H1 (cell line): ENCODE results near the gene SLC7A5. TPM values are rescaled to one million over a fixed set of nuclear protein-coding genes. Genes with fewer than 3 reads are reported as not detected.
"Not testable (repeated sequence)": the region's sequence is repeated elsewhere in the genome, so short reads cannot be mapped to it uniquely, and the experiment has no call there.

Experiments used
- CTCF ChIA-PET: fragments of 300-600 bp; sonication (Branson Sonifier 250); formaldehyde crosslinking; loops from one replicate; lab custom pipeline; 2021; ENCODE audit not compliant: partially characterized antibody; lab: Charles Lee
- POLR2A ChIA-PET: fragments of 300-600 bp; sonication (Branson Sonifier 250); formaldehyde crosslinking; loops from one replicate; lab custom pipeline; 2021; ENCODE audit warnings: inconsistent platforms; ENCODE audit not compliant: partially characterized antibody; lab: Charles Lee
- DNase-seq, 2 experiments: peaks; one replicate each; pipeline versions ENCODE4 v3.0.0 to v3.0.0-alpha.2; 2010 to 2022; ENCODE audit warnings: low spot score in 2 of 2, low read depth in 1 of 2, mixed read lengths in 1 of 2
- FAIRE-seq: peaks from 2 replicates; lab custom pipeline; 2011; peaks lifted over from hg19 to GRCh38; lab: Jason Lieb, UNC
- H2AFZ ChIP-seq: 2 replicates; pipeline ENCODE4 v1.8.1; 2012; ENCODE audit warnings: low read length, inconsistent platforms
- H2AK5ac ChIP-seq: 2 replicates; pipeline ENCODE4 v1.6.1; 2013; ENCODE audit warnings: low read depth, low read length
- H2BK120ac ChIP-seq: replicated peaks from 2 replicates; pipeline ENCODE3; 2013; ENCODE audit warnings: low read depth, low read length, inconsistent platforms
- H2BK12ac ChIP-seq: 2 replicates; pipeline ENCODE4 v1.6.1; 2013; ENCODE audit warnings: low read depth, low read length
- H2BK15ac ChIP-seq: 2 replicates; pipeline ENCODE4 v1.6.1; 2013; ENCODE audit warnings: low read length
- H2BK20ac ChIP-seq: 2 replicates; pipeline ENCODE4 v1.6.1; 2013; ENCODE audit warnings: low read length
- H2BK5ac ChIP-seq: 2 replicates; pipeline ENCODE4 v1.6.1; 2013; ENCODE audit warnings: low read depth, low read length
- H3K14ac ChIP-seq: 2 replicates; pipeline ENCODE4 v1.6.1; 2013; ENCODE audit warnings: inconsistent platforms; ENCODE audit not compliant: insufficient read length
- H3K18ac ChIP-seq: 2 replicates; pipeline ENCODE4 v1.6.1; 2013; ENCODE audit warnings: low read length; ENCODE audit errors: extremely low read depth
- H3K23ac ChIP-seq: 2 replicates; pipeline ENCODE4 v1.6.1; 2013; ENCODE audit warnings: inconsistent platforms; ENCODE audit not compliant: insufficient read length
- H3K23me2 ChIP-seq: 2 replicates; pipeline ENCODE4 v1.6.1; 2013; ENCODE audit warnings: low read depth, low read length
- H3K27ac ChIP-seq: 2 replicates; pipeline ENCODE4 v1.6.1; 2011; ENCODE audit warnings: low read depth, low read length, inconsistent platforms
- H3K27me3 ChIP-seq, 4 experiments: replicated peaks in 1 of 4; 1 replicate in 1 of 4; 2 replicates in 3 of 4; pipeline versions ENCODE4 v1.6.1 to v1.8.1; 2011 to 2013; ENCODE audit warnings: low read length in 3 of 4, mild to moderate bottlenecking in 3 of 4, inconsistent platforms in 2 of 4, mixed read lengths in 2 of 4, moderate library complexity in 1 of 4; ENCODE audit not compliant: control insufficient read depth in 3 of 4, insufficient read depth in 3 of 4; ENCODE audit errors: extremely low read depth in 1 of 4
- H3K36me3 ChIP-seq, 4 experiments: 2 replicates each; pipeline versions ENCODE4 v1.6.1 to v1.8.1; 2011 to 2013; ENCODE audit warnings: mild to moderate bottlenecking in 4 of 4, low read length in 3 of 4, moderate library complexity in 2 of 4, control low read depth in 1 of 4, inconsistent platforms in 1 of 4; ENCODE audit not compliant: insufficient read depth in 4 of 4, control insufficient read depth in 2 of 4
- H3K4ac ChIP-seq: replicated peaks from 2 replicates; pipeline ENCODE3; 2013; ENCODE audit warnings: low read length, low read depth, mixed read lengths, inconsistent platforms; ENCODE audit not compliant: insufficient read length
- H3K4me1 ChIP-seq, 4 experiments: replicated peaks in 1 of 4; 1 replicate in 1 of 4; 2 replicates in 3 of 4; pipeline versions ENCODE4 v1.6.1 to v1.8.1; 2011 to 2013; ENCODE audit warnings: low read length in 3 of 4, inconsistent platforms in 2 of 4, mixed read lengths in 1 of 4; ENCODE audit not compliant: insufficient read depth in 4 of 4, control insufficient read depth in 3 of 4
- H3K4me2 ChIP-seq, 2 experiments: 2 replicates each; pipeline versions ENCODE4 v1.6.1 to v1.8.1; 2011 to 2013; ENCODE audit warnings: low read depth in 2 of 2, low read length in 2 of 2, control low read depth in 1 of 2, inconsistent platforms in 1 of 2, mild to moderate bottlenecking in 1 of 2; ENCODE audit not compliant: insufficient read depth in 1 of 2
- H3K4me3 ChIP-seq, 4 experiments: fragments of 200-600, 300-600 bp in 1 of 4; sonication (generic), shearing (Covaris generic), sonication (Bioruptor Twin) in 1 of 4; 2 replicates each; pipeline versions ENCODE4 v1.5.1 to v1.8.1; 2011 to 2016; ENCODE audit warnings: low read length in 4 of 4, low read depth in 3 of 4, control low read depth in 2 of 4, inconsistent platforms in 2 of 4, mild to moderate bottlenecking in 2 of 4, mixed read lengths in 1 of 4, moderate library complexity in 1 of 4; ENCODE audit not compliant: insufficient read depth in 2 of 4; ENCODE audit errors: extremely low read depth in 1 of 4
- H3K56ac ChIP-seq: replicated peaks from 2 replicates; pipeline ENCODE3; 2013; ENCODE audit warnings: low read depth, mild to moderate bottlenecking, mixed read lengths, low read length, inconsistent platforms; ENCODE audit not compliant: insufficient read length
- H3K79me1 ChIP-seq: 2 replicates; pipeline ENCODE4 v1.6.1; 2013; ENCODE audit warnings: low read depth, low read length, control low read depth
- H3K79me2 ChIP-seq, 2 experiments: 2 replicates each; pipeline versions ENCODE4 v1.6.1 to v1.8.1; 2012 to 2013; ENCODE audit warnings: low read length in 2 of 2, mild to moderate bottlenecking in 2 of 2, inconsistent platforms in 1 of 2; ENCODE audit not compliant: insufficient read depth in 2 of 2, control insufficient read depth in 1 of 2
- H3K9ac ChIP-seq, 4 experiments: replicated peaks in 1 of 4; 1 replicate in 1 of 4; 2 replicates in 3 of 4; pipeline versions ENCODE4 v1.6.1 to v1.8.1; 2011 to 2013; ENCODE audit warnings: low read depth in 3 of 4, low read length in 3 of 4, control low read depth in 2 of 4, mild to moderate bottlenecking in 2 of 4, moderate library complexity in 2 of 4, inconsistent platforms in 1 of 4; ENCODE audit errors: extremely low read depth in 1 of 4
- H3K9me3 ChIP-seq, 2 experiments: 2 replicates each; pipeline versions ENCODE4 v1.6.1 to v1.8.1; 2012 to 2013; ENCODE audit warnings: mild to moderate bottlenecking in 2 of 2, moderate library complexity in 2 of 2, control low read depth in 1 of 2, inconsistent platforms in 1 of 2, low read depth in 1 of 2, low read length in 1 of 2, mixed read lengths in 1 of 2; ENCODE audit not compliant: insufficient read depth in 2 of 2
- H4K20me1 ChIP-seq, 2 experiments: replicated peaks in 1 of 2; 2 replicates each; pipeline versions ENCODE3 to v1.8.1; 2011 to 2013; ENCODE audit warnings: inconsistent platforms in 2 of 2, low read length in 2 of 2, mild to moderate bottlenecking in 1 of 2; ENCODE audit not compliant: insufficient read depth in 2 of 2, control insufficient read depth in 1 of 2
- H4K5ac ChIP-seq: 2 replicates; pipeline ENCODE4 v1.6.1; 2013; ENCODE audit warnings: low read length, low read depth, mixed read lengths, inconsistent platforms; ENCODE audit not compliant: insufficient read length
- H4K8ac ChIP-seq: 2 replicates; pipeline ENCODE4 v1.8.0; 2013; ENCODE audit warnings: mild to moderate bottlenecking, moderate library complexity, low read length, inconsistent platforms; ENCODE audit not compliant: insufficient read depth; ENCODE audit errors: extremely low read depth
- H4K91ac ChIP-seq: replicated peaks from 2 replicates; pipeline ENCODE3; 2013; ENCODE audit warnings: low read length, mixed read lengths, inconsistent platforms; ENCODE audit not compliant: insufficient read length
- WGBS, 2 experiments: shearing (Covaris generic) in 1 of 2; methylation state at CpG; one replicate each; pipeline versions ENCODE4 v1.1.6 to v1.1.7; 2013 to 2015; ENCODE audit warnings: low lambda C conversion rate in 2 of 2, mixed read lengths in 2 of 2, inconsistent platforms in 1 of 2, low coverage in 1 of 2, missing lambda C conversion rate in 1 of 2; ENCODE audit not compliant: insufficient replicate concordance in 2 of 2, insufficient coverage in 1 of 2, insufficient read length in 1 of 2; ENCODE audit errors: extremely low coverage in 1 of 2, missing lambda C conversion rate in 1 of 2; 5-methylcytosine and 5-hydroxymethylcytosine counted together
- polyA plus RNA-seq, 7 experiments: library from polyadenylated mRNA; depleted of rRNA in 3 of 7; stranded (reverse) in 5 of 7; unstranded in 2 of 7; fragments of >200 nt in 5 of 7; fragments of 200-250 nt in 2 of 7; gene quantifications; 1 replicate in 5 of 7; 2 replicates in 1 of 7; 4 replicates in 1 of 7; pipeline versions ENCODE4 v1.2.1 to v1.2.3, GENCODE V29; 2011 to 2013; ENCODE audit warnings: missing spikeins in 2 of 7, mixed read lengths in 2 of 7
- total RNA-seq: library from RNA; stranded (reverse); fragmentation: NEBNext Ultra II Directional; extraction: Animal tissue kit (Norgen Biotek cat#: 25700); gene quantifications from 2 replicates; pipeline ENCODE4 v1.2.1, GENCODE V29; 2021

SLC7A5 gene
- total and polyA plus RNA-seq, 2 of the 8 experiments (the other 6 are each of a cell fraction or from before 2014, with no cell fraction given) = 68.2 to 341 TPM

- WGBS, 2 experiments = 95% methylated on average over 22 of the region's 23 CpGs; no CpG with 5 or more reads in 1 of the 2 experiments
- DNase-seq, FAIRE-seq: not testable (repeated sequence)
Observed at GRCh38 chr16:87911106-87911763, 41.9 kb upstream of the SLC7A5 start.

More at GRCh38 chr16:87911106-87911763, 41.9 kb upstream of the SLC7A5 start:
- not testable (repeated sequence) for H3K56ac ChIP-seq, H3K27me3 ChIP-seq, H3K4ac ChIP-seq, H2BK12ac ChIP-seq, H4K20me1 ChIP-seq, H4K91ac ChIP-seq, H3K23ac ChIP-seq, H2AFZ ChIP-seq, H2BK20ac ChIP-seq, H3K4me1 ChIP-seq, H2BK15ac ChIP-seq, H3K4me3 ChIP-seq, H3K79me1 ChIP-seq, H3K36me3 ChIP-seq, H2BK120ac ChIP-seq, H3K14ac ChIP-seq, H2AK5ac ChIP-seq, H3K79me2 ChIP-seq, H3K27ac ChIP-seq, H3K9ac ChIP-seq, H3K23me2 ChIP-seq, H3K9me3 ChIP-seq, H3K4me2 ChIP-seq, H4K5ac ChIP-seq, H2BK5ac ChIP-seq, H4K8ac ChIP-seq, H3K18ac ChIP-seq
- POLR2A ChIA-PET = interaction anchor here (1.0 to 1.3 kb wide), 2 partner anchors 40 to 132 kb away, joined by 3 to 4 read pairs; no protein-coding TSS in a partner anchor
- CTCF ChIA-PET = interaction anchor here (0.7 to 2.2 kb wide), 8 partner anchors 7 to 208 kb away, joined by 3 to 17 read pairs (median 4); no protein-coding TSS in a partner anchor
